NCI-H748 (cell line): ENCODE data around the gene PARP6.

Experiments
- DNase-seq: peaks from one replicate; lab custom pipeline; 2025; ENCODE audit not compliant: unreplicated experiment; lab: John Stamatoyannopoulos, UW

Gene PARP6

GRCh38 chr15:72272213-72272996, at the start of gene PARP6:
Gene PARP6 (minus strand): TSS chr15:72272554. CDS start chr15:72267477, 5,077 bp downstream.
- peak; percentile 96 for DNase-seq

- DNase-seq = peak; percentile 95
These were observed 47.8 kb upstream of the PARP6 start, which contains the start of gene CELF6 for GRCh38 chr15:72319985-72320671. Gene CELF6 (minus strand): TSS chr15:72320157. CDS start chr15:72319874, 283 bp downstream.

- no peak for DNase-seq
These were observed 47.1 kb upstream of the PARP6 start for GRCh38 chr15:72319360-72319984.

- peak; percentile 17 for DNase-seq
These were observed 46.1 kb upstream of the PARP6 start for GRCh38 chr15:72318408-72318942.

- peak; percentile 81 for DNase-seq
These were observed 43.5 kb upstream of the PARP6 start for GRCh38 chr15:72315706-72316370.

GRCh38 chr15:72313881-72314280, 41.5 kb upstream of the PARP6 start:
- no peak for DNase-seq

- no peak for DNase-seq
These were observed 41.1 kb upstream of the PARP6 start for GRCh38 chr15:72313448-72313840.

- DNase-seq = peak; percentile 60
These were observed 40.5 kb upstream of the PARP6 start for GRCh38 chr15:72312605-72313447.

- DNase-seq = peak; percentile 9
These were observed 34.7 kb upstream of the PARP6 start for GRCh38 chr15:72307026-72307425.

- DNase-seq = peak; percentile 88
These were observed 33.9 kb upstream of the PARP6 start for GRCh38 chr15:72306211-72306785.

- DNase-seq = no peak
These were observed 32.2 kb upstream of the PARP6 start for GRCh38 chr15:72304596-72304995.

GRCh38 chr15:72302955-72303354, 30.6 kb upstream of the PARP6 start:
- DNase-seq = no peak

GRCh38 chr15:72289597-72290325, 17.4 kb upstream of the PARP6 start:
- no peak for DNase-seq

GRCh38 chr15:72288796-72289596, 16.6 kb upstream of the PARP6 start:
- no peak for DNase-seq

- peak; percentile 28 for DNase-seq
These were observed 13.7 kb upstream of the PARP6 start for GRCh38 chr15:72285927-72286516.

- DNase-seq = no peak
These were observed 13.0 kb upstream of the PARP6 start for GRCh38 chr15:72285402-72285801.

GRCh38 chr15:72284781-72285180, 12.4 kb upstream of the PARP6 start:
- DNase-seq = no peak

- no peak for DNase-seq
These were observed 9.4 kb upstream of the PARP6 start for GRCh38 chr15:72281713-72282112.
